ENCODE results near the gene XIRP1.

XIRP1 gene

DNA sequence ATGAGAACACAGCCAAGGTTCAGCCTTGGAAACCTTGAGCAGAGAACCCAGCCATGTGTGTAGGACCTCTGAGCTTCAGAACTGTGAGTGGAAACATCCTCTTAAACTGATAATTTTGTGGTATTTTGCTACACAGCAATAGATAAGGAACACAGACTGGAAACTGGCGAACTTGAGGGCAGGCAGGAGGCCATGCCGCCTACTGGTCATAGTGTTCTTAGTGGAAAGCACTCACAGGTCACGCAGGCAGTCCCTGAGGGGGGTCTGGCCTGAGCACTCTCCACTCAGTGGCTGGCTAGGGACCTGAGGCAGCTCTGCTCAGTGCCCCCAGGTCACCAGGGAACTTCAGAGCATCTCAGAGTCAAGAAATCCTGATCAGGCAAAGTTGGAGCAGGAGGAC, 9.7 kb upstream of the XIRP1 start:
- TF ChIP-seq, protein P1, sequence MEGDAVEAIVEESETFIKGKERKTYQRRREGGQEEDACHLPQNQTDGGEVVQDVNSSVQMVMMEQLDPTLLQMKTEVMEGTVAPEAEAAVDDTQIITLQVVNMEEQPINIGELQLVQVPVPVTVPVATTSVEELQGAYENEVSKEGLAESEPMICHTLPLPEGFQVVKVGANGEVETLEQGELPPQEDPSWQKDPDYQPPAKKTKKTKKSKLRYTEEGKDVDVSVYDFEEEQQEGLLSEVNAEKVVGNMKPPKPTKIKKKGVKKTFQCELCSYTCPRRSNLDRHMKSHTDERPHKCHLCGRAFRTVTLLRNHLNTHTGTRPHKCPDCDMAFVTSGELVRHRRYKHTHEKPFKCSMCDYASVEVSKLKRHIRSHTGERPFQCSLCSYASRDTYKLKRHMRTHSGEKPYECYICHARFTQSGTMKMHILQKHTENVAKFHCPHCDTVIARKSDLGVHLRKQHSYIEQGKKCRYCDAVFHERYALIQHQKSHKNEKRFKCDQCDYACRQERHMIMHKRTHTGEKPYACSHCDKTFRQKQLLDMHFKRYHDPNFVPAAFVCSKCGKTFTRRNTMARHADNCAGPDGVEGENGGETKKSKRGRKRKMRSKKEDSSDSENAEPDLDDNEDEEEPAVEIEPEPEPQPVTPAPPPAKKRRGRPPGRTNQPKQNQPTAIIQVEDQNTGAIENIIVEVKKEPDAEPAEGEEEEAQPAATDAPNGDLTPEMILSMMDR (conservative IDR thresholded peaks at IDR 0.05; ENCODE audit: low read depth, low read length) = peak; percentile 49
- DNase-seq (ENCODE audit: low read depth) = peak; percentile 54
- no peak overlapping the region for H3K4me3 ChIP-seq (ENCODE audit: low read depth, low read length)

DNA sequence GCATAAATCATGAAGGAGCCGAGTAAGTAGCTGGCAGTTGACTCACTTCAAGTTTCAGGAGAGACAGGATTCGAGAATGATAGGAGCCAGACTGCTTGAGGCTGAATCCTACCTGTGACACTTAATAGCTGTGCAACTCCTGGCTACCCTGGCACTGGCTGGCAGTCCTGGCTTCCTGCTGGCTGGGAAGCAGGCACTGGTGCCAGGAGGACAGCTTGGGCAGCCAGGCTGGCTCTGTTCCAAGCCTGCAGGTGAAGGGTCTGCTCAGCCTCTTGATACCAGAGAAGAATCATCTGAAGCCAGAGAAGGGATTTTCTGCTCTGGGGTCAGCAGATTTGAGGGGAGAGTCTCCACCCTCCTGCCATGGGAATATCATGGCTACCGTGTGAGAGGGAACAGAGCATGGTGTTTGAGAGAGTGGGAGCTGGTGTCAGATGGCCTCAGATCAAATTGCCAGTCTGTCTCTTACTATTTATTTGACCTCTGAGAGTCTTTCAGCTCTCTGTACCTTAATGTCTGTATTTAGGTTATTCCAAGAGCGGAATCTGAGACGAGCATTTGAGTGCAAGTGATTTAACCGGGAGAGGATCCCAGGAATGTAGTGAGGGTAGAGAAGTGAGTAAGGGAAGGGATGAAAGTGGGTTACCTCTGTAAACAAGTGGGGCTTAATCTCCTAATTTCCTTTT, 4.4 kb upstream of the XIRP1 start:
- DNase-seq (ENCODE audit: low read depth) = no peak
- no peak overlapping the region for H3K4me3 ChIP-seq (ENCODE audit: low read depth, low read length)
- TF ChIP-seq, protein P1 (conservative IDR thresholded peaks at IDR 0.05; ENCODE audit: low read depth, low read length) = no peak

DNA sequence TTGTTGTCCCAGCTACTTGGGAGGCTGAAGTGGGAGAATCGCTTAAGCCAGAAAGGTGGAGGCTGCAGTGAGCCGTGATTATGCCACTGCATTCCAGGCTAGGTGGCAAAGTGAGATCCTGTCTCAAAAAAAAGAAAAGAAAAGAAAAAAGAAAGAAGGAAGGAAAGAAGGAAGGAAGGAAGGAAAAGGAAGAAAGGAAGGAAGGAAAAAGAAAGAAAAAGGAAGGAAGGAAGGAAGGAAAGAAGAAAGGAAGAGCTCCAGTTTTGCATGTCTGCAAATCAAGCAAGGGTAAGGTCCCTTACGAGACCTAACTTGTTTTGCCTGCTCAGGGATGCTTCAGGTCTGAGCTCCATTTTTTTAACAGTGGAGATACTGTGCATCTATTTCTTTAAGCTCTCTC, 3.6 kb upstream of the XIRP1 start:
- no peak overlapping the region for H3K4me3 ChIP-seq (ENCODE audit: low read depth, low read length)
- no peak for DNase-seq (ENCODE audit: low read depth)
- TF ChIP-seq, protein P1 (conservative IDR thresholded peaks at IDR 0.05; ENCODE audit: low read depth, low read length) = no peak

DNA sequence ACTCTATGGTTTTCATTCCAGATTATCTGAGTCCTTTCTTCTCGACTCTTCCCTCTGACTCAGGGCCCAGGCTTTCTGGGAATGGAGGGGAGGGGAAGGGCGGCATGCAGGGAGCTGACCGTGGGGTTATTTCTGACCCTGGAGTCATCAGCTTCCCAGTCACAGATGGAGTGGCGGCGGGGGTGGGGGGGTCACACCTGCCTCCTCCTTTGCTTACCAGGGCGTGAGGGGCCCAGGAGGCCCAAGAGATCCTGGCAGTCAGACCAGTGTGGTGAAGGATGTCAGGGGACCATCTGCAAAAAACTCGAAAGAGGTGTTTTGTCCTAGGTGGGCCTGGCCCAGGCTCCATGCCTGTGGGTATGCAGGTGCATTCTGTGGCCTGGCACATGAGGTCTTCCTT, 996 bp upstream of the XIRP1 start:
- DNase-seq (ENCODE audit: low read depth) = no peak
- TF ChIP-seq, protein P1 (conservative IDR thresholded peaks at IDR 0.05; ENCODE audit: low read depth, low read length) = no peak
- no peak overlapping the region for H3K4me3 ChIP-seq (ENCODE audit: low read depth, low read length)

DNA sequence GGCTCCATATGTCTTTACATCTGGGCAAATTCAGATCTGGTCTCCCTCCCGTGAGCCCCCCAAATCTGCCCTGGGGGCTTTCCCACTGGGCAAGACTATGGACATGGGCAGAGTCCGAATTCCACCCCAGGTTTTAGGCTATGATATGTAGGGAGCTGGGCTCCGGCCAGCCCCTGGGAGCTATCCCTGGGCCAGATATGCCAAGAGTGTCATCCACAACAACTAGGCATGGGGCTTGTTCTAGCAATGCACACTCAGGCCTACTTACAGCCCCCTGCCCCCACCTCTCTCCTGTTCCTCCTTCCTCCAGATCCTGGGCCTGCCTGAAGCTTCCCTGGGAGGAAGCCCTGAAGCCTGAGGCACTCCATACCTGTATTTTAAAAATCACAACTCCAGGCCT, 622 bp downstream of the XIRP1 start:
- no peak overlapping the region for H3K4me3 ChIP-seq (ENCODE audit: low read depth, low read length)
- no peak for DNase-seq (ENCODE audit: low read depth)
- TF ChIP-seq, protein P1 (conservative IDR thresholded peaks at IDR 0.05; ENCODE audit: low read depth, low read length) = no peak

DNA sequence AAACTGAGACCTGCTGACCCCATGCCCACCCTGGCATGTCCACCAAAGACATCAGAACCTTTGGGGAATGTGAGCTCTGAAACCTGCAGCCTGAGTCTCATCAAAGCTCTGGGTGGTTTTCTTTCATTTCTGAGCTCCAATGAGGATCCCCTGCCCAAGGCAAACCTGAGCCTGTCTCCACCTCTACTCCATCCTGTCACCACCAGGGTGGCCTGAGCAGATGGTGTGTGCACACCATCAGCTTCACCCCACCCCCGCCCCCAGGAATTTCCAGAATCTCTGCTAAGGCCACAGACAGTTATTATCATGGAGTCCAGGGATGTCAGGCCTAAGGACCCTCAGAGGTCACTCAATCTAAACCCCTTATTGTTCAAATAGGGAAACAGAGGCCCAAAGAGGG, 1.3 kb downstream of the XIRP1 start:
- H3K4me3 ChIP-seq (ENCODE audit: low read depth, low read length) = no peak overlapping the region
- TF ChIP-seq, protein P1 (conservative IDR thresholded peaks at IDR 0.05; ENCODE audit: low read depth, low read length) = no peak
- no peak for DNase-seq (ENCODE audit: low read depth)
